ENCODE results near the gene COQ6. TPM values are rescaled to one million over a fixed set of nuclear protein-coding genes. Genes with fewer than 3 reads are reported as not detected.

The COQ6 gene
- total RNA-seq (ENCODE audit: low replicate concordance): 12.5 and 16.2 TPM in 2 replicates

GRCh38 chr14:73949752-73950734 lies at the start of gene COQ6, which contains the start of gene FAM161B:
TSS of gene COQ6 (plus strand) at chr14:73950302. CDS start at chr14:73950333, 31 bp downstream.
TSS of gene FAM161B (minus strand) at chr14:73950094. CDS start at chr14:73950026, 68 bp downstream.

Other genes starting within 250 kb of the COQ6 start
- 6.6 and 14.1 TPM in 2 replicates for gene PNMA1, start 235.9 kb upstream of the COQ6 start, total RNA-seq (ENCODE audit: low replicate concordance)
- 3.4 and 4.6 TPM in 2 replicates for gene PTGR2, start 98.5 kb upstream of the COQ6 start, total RNA-seq (ENCODE audit: low replicate concordance)
- gene ZNF410, start 63.4 kb upstream of the COQ6 start, total RNA-seq (ENCODE audit: low replicate concordance): 44.7 and 53.7 TPM in 2 replicates
- gene FAM161B, start 208 bp upstream of the COQ6 start, total RNA-seq (ENCODE audit: low replicate concordance): 2.0 and 2.8 TPM in 2 replicates
- gene ENTPD5, start 69.0 kb downstream of the COQ6 start, total RNA-seq (ENCODE audit: low replicate concordance): 3.0 and 7.5 TPM in 2 replicates
- 2.0 and 5.6 TPM in 2 replicates for gene BBOF1, start 69.0 kb downstream of the COQ6 start, total RNA-seq (ENCODE audit: low replicate concordance)
- 26.9 and 33.7 TPM in 2 replicates for gene ALDH6A1, start 134.2 kb downstream of the COQ6 start, total RNA-seq (ENCODE audit: low replicate concordance)
- gene LIN52, start 134.7 kb downstream of the COQ6 start, total RNA-seq (ENCODE audit: low replicate concordance): 2.1 and 6.8 TPM in 2 replicates

All from smooth muscle cell of the coronary artery (primary cell).